Endothelial cell of hepatic sinusoid (primary cell): ENCODE results near the gene VEZF1.

Source experiments
- in situ Hi-C: cut with HindIII; loops from 2 replicates; pipeline ENCODE4 v1.10.0; 2017; ENCODE audit warnings: low sequenced_read_pairs

The VEZF1 gene, protein sequence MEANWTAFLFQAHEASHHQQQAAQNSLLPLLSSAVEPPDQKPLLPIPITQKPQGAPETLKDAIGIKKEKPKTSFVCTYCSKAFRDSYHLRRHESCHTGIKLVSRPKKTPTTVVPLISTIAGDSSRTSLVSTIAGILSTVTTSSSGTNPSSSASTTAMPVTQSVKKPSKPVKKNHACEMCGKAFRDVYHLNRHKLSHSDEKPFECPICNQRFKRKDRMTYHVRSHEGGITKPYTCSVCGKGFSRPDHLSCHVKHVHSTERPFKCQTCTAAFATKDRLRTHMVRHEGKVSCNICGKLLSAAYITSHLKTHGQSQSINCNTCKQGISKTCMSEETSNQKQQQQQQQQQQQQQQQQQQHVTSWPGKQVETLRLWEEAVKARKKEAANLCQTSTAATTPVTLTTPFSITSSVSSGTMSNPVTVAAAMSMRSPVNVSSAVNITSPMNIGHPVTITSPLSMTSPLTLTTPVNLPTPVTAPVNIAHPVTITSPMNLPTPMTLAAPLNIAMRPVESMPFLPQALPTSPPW

DNA sequence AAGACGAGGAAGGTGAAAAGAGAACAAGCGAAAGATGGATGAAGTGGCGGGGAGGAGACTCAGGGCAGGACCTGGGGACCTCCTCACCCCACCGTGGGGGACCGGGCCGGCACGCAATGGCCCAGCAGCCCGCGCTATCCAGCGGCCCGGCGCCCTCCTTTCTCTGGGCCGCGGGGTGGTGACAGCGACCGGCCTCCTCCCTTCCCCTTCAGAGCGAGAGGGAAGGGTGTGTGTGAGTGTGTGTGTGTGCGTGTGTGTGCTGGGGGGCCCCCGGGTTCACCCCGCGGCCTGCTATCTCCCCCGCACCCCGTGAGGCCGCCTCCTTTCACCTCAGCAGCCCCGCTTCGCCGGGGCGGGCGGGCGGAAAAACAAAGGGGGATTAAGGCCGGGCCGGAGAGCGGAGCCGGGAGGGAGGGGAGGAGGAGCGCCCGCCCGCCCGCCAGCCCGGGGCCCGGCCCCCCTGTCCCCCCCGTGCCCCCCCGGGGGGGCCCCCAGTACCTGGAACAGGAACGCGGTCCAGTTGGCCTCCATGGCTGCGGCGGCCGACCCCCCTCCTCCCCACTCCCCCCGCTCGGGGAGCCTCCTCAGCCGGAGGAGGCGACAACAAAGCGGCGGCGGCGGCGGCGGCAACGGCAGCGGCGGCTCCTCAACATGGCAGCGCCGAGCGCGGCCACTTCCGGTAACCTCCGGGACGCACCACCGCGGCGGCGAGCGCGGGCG is at the start of gene VEZF1:
Gene VEZF1, minus strand, starts transcription at position 674 of the 720 bp plus-strand sequence. Its CDS starts 143 bp downstream, at position 531.
- in situ Hi-C loops: no loop called here

DNA sequence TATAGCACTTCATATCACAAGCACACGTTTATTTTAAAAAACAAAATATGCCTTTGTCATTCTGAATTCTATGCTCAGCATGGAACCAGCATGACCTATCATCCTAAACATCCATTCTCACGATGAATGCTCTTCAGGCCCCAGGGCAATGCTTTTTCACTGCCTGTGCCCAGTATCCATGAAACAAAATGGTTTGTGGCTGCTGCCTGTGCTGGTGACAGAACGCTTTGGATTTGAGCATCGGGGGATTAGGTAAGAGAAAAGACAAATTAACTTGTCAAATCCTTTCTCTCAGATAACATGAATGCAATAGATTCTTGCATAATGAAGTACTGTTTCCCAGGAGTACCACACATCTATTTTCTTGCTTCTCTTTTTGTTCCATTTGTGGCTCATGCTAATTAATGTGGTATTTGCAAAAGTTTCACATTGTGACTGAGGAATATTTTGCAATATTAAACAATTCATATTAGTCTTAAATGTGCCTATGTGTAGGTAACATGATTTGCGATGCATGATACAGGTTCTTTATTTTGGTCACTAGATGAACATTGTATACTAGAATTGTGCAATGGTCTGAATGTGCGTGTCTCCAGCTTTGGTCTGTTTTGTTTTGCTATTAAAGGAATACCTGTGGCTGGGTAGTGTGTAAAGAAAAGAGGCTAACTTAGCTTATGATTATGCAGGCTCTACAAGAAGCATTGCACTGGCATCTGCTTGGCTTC is 44.8 kb upstream of the VEZF1 start:
- in situ Hi-C loops: no loop called here

DNA sequence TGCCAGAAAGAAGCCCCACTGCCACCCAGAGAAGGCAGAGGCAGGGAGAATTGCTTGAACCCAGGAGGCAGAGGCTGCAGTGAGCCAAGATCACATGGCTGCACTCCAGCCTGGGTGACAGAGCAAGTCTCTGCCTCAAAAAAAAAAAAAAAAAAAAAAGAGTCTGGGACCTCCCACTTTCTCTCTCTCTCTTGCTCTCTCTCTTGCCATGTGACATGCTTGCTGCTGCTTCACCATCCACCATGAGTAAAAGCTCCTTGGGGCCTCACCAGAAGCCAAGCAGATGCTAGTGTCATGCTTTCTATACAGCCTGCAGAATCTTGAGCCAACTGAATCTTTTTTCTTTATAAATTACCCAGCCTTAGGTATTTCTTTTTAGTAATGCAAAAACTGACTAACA is 40.5 kb upstream of the VEZF1 start:
- in situ Hi-C loops: no loop called here

DNA sequence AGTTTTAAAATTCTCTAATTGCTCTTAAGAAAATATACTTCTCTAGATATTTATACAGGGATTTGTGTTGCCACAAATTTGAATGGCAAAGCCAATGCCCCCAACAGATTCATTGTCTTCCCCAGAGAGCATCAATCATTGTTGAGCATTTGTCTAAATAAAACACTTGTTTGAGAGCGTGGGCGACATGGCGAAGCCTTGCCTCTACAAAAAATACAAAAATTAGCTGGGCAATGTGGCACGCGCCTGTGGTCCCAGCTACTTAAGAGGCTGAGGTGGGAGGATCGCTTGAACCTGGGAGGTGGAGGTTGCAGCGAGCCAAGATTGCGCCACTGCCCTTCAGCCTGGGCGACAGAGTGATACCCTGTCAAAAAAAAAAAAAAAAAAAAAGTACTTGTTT is 32.3 kb upstream of the VEZF1 start:
- in situ Hi-C loops: no loop called here

DNA sequence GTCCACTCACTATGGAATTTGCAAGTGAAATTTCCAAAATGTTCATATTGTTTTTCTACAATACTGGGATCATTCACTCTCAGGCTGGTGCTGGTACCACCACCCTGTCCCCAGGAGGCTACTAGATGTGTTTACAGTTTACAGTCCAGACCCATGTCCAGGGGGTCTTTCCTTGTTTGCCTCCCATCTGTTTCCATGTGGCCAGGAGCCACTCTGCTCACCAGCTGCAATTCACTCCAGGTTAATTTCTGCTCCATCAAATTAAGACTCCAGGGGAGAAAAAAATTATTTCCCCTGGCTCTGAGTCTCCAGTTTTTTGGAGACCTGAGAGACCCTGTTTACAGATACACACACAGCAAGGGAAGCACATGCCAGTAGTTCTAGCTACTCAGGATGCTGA is 31.5 kb upstream of the VEZF1 start:
- in situ Hi-C loops: no loop called here

DNA sequence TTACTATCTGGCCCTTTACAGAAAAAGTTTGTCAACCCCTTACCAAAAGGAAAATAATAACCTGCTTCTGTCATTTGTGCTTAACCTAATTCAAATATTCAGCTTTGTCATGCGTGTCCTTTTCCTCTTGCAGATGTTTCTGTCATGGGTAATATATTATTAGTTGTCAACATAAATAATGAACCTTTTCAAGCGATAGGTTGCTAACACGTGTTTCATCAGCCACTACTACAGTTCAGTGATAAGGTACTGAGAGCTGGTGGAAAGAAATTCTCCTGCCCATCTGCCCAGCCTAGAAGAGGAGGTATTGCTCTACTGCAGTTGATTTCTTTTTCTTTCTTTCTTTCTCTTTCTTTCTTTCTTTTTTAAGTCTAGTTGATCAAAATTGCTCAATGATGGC is 31.0 kb upstream of the VEZF1 start:
- in situ Hi-C loops: no loop called here

DNA sequence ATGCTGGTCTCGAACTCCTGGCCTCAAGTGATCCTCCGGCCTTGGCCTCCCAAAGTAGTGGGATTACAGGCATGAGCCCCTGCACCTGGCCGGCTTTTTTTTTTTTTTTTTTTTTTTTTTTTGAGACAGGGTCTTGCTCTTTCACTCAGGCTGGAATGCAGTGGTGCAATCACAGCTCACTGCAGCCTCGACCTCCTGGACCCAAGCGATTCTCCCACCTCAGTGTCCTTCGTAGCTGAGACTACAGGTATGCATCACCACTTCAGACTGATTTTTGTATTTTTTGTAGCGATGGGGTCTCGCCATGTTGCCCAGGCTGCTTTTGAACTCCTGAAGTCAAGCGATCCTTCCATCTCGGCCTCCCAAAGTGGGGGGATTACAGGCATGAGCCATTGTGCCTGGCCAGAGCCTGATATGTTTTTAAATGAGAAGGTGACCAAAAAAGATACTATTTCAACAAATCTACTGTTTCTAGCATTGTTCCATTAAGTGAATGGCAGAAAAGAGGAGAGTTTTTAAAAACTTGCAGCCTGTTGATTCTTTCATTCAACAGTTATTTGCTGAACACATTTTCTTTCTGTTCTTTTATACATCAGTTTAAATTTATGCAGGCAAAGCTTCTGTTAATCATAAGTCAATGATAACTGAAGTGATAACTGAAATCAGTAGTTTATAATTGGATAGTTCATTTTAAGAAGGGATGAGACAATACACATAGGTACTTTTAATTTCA is 22.2 kb upstream of the VEZF1 start:
- in situ Hi-C loops: no loop called here

DNA sequence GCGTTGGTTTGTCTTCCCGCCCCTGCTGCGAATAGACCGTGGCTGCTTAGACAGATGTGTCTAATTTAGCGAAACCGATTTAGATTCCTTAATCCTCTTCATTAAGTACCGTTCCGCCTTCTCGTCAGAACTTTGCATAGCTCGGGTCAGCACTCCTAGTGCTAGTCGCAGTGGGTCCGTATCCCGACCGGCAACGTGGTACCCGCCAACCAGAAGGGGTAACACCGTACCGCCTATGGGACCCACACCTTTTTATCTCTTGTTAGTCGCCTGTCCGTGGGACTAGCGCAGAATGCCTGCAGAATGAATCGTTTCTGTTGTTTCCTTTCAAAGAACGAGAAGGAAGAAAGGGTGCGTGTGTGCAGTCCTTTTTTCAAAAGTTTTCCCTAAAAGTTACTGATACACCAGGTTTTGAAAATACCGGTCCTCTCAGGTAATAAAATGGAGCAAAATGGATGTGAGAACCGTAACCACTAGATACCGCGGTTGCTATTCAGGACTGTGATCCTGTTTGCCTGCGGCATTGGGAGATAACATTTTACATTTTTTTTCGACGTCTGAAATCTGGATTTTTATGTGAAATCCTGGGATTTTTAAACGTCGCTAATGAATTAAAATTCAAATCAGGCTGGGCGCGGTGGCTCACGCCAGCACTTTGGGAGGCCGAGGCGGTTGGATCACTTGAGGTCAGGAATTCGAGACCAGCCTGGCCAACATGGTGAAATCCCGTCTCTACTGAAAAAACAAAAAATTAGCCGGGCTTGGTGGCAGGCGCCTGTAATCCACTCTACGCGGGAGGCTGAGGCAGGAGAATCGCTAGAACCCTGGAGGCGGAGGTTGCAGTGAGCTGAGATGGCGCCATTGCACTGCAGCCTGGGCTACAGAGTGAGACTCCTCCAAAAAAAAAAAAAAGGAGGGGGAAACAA is 20.0 kb upstream of the VEZF1 start:
- in situ Hi-C loops: no loop called here

DNA sequence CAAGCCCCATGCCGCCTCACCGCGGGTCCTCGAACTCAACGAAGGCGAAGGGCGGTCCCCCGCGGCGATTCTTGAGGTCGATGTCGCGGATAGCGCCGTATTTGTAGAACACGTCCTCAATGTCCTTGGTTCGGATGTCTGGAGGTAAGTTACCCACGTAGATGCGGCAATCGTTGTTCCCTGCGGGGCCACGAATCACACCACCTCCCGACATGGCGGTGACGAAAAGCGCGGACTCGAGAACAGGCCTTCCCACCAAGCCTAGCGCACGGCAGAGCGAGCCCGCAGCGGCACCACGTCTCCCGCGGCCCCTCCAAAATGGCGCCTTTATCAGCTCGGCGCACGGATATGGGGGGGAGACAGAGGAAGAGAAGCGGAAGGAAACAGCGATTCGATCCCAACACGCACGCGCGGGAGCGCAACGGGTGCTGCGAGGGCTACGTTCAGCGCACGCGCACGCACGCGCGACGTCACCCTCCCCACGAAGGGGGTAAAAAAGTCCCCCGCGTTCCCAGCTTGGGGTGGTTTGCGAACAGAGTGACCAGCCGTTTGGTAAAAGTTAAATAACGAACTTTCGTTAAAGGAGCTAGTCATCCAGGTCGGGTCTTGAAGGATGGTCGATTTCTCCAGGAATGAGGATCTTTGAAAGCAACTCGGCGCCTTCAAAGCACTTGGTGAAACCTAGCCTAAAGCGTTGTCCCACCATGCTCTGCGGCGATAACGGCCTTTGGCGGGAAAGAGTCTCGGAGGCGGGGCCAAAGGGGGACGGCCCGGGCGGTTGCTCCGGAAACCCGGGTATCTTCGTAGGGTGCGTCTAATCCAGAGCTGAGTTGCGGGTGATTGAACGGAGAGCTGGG is 19.1 kb upstream of the VEZF1 start, which contains the start of gene SRSF1:
Gene SRSF1, minus strand, starts transcription at position 323 of the 857 bp plus-strand sequence. Its CDS starts 109 bp downstream, at position 214.
- in situ Hi-C loops: no loop called here

DNA sequence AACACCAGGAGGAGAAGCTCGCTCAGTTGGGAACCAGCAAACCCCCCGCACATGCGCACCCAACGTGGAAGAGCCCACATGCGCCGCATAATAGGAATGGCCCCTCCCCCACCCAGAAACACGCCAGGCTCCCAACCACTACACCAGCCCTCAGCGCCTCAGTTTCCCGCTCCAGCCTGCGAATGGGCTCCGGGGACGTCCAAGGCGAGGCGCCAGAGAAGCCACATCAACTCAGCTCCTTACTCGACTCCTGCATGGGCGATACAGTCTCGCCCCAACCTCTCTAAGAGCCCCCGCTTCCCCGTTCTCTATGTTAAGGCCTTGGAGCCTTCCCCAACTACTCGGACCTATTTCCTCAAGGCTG is 18.5 kb upstream of the VEZF1 start:
- in situ Hi-C loops: no loop called here

DNA sequence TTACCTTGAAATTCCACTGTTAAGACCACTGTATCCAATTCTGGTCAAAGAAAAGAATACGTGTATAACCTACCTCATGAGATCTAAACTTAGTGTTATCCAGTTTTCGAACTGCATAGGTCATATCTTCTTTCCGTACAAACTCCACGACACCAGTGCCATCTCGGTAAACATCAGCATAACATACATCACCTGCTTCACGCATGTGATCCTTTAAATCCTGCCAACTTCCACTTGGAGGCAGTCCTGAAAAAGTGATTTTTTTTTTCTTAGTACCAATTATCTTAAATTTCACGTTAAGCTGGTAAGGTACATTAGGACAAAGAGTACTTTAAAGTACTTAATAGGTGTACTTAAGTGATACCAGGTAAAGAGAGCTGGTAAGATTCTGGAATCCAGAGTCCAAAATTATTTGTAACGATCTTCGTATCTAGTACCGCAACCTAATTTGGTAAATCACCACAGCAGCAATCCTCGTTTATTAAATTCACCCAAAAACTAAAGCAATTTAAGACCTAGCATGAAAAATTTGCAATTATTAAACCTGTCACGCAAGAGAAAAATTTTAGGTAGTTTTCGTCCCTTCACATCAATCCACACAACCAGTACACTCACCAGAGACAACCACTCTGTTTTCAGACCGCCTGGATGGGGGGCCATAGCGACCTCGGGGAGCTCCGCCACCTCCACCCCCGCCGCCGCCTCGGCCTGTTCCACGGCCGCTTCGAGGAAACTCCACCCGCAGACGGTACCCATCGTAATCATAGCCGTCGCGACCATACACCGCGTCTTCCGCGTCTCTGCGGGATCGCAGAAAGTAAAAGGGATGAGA is 17.9 kb upstream of the VEZF1 start:
- in situ Hi-C loops: no loop called here

DNA sequence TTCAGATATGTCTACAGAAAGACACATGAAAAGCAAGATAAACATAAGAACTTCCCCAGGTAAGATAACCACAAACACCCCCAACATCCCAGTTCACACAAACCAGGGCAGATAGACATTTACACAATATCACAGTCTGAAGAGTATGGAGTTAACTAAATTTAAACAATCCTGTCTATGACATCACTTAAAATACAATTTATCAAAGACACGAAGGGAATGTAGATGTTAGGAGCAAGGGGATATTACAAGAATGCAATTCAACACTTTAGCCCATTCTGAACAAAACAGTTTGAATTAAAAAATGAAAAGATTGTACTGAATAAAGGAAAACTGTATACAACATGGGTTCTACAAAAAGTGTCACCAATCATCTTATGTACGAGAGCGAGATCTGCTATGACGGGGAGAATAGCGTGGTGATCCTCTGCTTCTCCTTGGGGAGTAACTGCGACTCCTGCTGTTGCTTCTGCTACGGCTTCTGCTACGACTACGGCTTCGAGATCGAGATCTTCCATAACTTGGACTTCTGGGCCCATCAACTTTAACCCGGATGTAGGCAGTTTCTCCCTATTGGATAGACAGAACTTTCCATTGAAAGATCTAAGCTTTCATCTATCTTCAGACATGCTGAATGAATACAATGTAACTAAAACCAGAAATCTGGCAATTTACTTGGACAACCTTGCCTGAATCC is 17.1 kb upstream of the VEZF1 start:
- in situ Hi-C loops: no loop called here

DNA sequence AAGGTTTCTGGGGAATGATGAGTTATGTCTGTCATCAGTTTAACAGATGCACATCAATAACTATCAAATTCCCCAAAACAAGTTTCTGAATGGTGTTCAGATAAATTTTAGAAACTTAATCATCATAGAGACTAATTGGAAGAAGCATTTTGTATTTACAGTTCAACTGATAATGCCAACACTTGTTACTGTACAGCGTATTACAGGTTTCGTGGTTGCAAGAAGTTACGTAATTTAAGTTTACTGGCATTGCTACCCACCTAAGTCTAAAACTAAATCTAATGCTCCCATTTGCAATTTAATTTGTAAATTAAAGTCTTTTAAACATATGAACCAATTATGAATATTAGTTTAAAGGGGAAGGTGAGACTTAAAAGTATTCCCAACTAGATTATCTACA is 16.0 kb upstream of the VEZF1 start:
- in situ Hi-C loops: no loop called here

DNA sequence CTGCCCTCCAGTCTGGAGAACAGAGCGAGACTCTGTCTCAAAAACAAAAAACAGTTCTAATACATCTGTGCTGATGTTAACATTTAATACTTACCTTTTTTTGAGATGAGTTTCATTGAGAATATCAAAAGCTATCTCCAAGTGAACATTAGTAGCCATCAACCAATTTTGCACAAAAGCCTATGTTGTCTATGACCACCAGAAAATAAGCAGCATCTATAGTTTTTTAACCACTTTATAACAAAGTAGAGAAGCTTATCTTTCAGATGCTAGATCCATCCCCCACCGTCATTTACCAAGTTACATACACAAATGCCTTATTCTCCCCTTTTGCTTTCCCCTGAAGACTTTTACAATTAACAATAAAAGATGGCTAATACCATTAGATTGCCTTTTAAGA is 14.9 kb upstream of the VEZF1 start:
- in situ Hi-C loops: no loop called here

DNA sequence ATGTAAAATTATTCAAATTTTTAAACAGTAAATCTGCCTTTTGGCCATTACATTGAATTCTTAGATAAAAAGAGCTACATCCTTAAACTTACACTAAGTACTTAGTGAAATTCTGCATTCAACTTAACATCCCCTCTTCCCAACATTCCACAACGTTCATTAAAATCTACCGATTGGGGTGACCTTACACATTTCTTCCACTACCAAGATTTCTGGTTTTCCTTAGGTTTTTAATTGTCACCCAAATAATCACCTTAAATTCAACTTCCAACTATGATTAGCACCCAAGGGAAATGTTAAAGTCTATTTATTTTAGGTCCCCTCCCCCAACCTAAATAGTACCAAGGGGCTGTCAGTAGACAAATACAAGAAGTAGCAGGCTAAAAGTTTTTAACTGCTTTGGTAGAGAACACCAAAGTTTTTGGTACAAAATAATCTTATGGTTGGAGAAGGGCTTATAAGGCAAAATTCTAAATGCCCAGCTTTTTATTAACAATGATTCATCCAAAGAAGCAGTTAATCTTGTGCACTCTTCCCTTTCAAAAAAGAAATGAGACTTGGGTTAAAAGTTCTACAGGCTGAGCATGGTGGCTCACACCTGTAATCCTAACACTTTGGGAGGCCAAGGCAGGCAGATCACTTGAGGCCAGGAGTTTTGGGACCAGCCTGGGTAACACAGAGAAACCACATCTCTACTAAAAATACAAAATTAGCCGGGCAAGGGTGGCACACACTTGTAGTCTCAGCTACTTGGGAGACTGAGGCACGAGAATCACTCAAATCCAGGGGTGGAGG is 14.3 kb upstream of the VEZF1 start:
- in situ Hi-C loops: no loop called here

DNA sequence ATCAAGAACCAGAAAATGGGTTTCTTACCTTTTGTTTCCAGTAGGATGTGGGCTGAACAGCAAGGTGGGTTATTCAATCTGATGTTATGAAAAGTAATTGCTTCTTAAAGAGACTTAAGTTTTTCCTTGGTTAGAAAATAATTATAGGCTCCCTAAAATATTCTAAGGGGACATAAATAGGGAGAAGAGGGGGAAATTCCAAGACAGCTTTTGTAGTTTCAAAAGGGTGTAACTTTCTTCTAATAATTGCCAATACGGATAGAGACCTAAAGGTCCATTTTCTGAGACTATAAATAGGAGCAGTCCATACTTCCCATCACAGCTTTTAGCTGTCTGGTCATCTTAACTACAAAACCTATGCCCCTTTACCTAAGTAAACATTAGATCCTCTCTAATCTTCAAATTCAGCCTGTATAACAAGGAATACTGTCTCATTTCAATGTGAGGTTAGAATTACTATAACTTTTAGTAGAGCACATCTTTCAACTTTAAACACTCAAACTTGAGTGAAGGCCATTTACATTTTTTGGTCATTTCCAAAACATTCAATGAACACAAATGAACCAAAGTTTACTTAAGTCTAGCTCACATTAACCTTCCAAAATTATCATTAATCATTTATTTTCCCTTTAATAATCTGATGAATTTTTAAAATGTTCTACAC is 13.5 kb upstream of the VEZF1 start:
- in situ Hi-C loops: no loop called here
